ENCODE results near the gene CDR2L. TPM values are rescaled to one million over a fixed set of nuclear protein-coding genes. Genes with fewer than 3 reads are reported as not detected.
"Not testable (repeated sequence)": the region's sequence is repeated elsewhere in the genome, so short reads cannot be mapped to it uniquely, and the experiment has no call there.

CDR2L gene
- total RNA-seq, 1 donor from 2014 or later: 11.5 TPM

GRCh38 chr17:75003957-75004355, 16.5 kb downstream of the CDR2L start:
- intact Hi-C loops (cut with DNase I): no loop called here
- no peak for ATAC-seq
- no peak for DNase-seq (ENCODE audit: low spot score)

- DNase-seq (ENCODE audit: low spot score) (no peak), ATAC-seq (no peak)
- intact Hi-C loops (cut with DNase I): no loop called here
These were observed 16.9 kb downstream of the CDR2L start for GRCh38 chr17:75004371-75004770.

- DNase-seq (ENCODE audit: low spot score): no peak
- intact Hi-C loops (cut with DNase I): no loop called here
- no peak for ATAC-seq
These were observed 17.9 kb downstream of the CDR2L start for GRCh38 chr17:75005291-75005690.

- ATAC-seq; DNase-seq (ENCODE audit: low spot score); intact Hi-C loops (cut with DNase I): not testable (repeated sequence)
These were observed 18.7 kb downstream of the CDR2L start for GRCh38 chr17:75006084-75006483.

GRCh38 chr17:75006653-75007052, 19.2 kb downstream of the CDR2L start:
- intact Hi-C loops (cut with DNase I): no loop called here
- no peak for ATAC-seq

GRCh38 chr17:75008373-75008772, 20.9 kb downstream of the CDR2L start:
- ATAC-seq (no peak), DNase-seq (ENCODE audit: low spot score) (no peak)
- intact Hi-C loops (cut with DNase I): no loop called here

More at GRCh38 chr17:75006653-75007052, 19.2 kb downstream of the CDR2L start:
- no peak for DNase-seq (ENCODE audit: low spot score)

GRCh38 chr17:75009139-75009724, 21.8 kb downstream of the CDR2L start:
- intact Hi-C loops (cut with DNase I): no loop called here
- DNase-seq (ENCODE audit: low spot score): no peak

GRCh38 chr17:75010683-75011400, 23.4 kb downstream of the CDR2L start:
- intact Hi-C loops (cut with DNase I): loop anchor here (10.0 kb wide), 1 partner anchor 46 kb away; no protein-coding TSS in a partner anchor
- no peak for DNase-seq (ENCODE audit: low spot score)
- ATAC-seq: peak; percentile 47

More at GRCh38 chr17:75009139-75009724, 21.8 kb downstream of the CDR2L start:
- ATAC-seq: no peak

- intact Hi-C loops (cut with DNase I): loop anchor here (10.0 kb wide), 1 partner anchor 47 kb away; no protein-coding TSS in a partner anchor
- no peak for DNase-seq (ENCODE audit: low spot score)
- peak; percentile 84 for ATAC-seq
These were observed 24.1 kb downstream of the CDR2L start for GRCh38 chr17:75011401-75012095.

- intact Hi-C loops (cut with DNase I): loop anchor here (10.0 kb wide), 1 partner anchor 47 kb away; no protein-coding TSS in a partner anchor
- no peak for ATAC-seq
- no peak for DNase-seq (ENCODE audit: low spot score)
These were observed 24.6 kb downstream of the CDR2L start for GRCh38 chr17:75012096-75012345.

GRCh38 chr17:75012346-75013091, 25.1 kb downstream of the CDR2L start, which contains the start of gene MRPL58:
MRPL58 (plus strand) TSS chr17:75012670; CDS start chr17:75012687, 17 bp downstream.
- intact Hi-C loops (cut with DNase I): loop anchor here (10.0 kb wide), 1 partner anchor 48 kb away; no protein-coding TSS in a partner anchor
- ATAC-seq (peak; percentile 96), DNase-seq (ENCODE audit: low spot score) (peak; percentile 88)

- intact Hi-C loops (cut with DNase I): loop anchor here (10.0 kb wide), 1 partner anchor 48 kb away; no protein-coding TSS in a partner anchor
- ATAC-seq (no peak), DNase-seq (ENCODE audit: low spot score) (no peak)
These were observed 25.7 kb downstream of the CDR2L start for GRCh38 chr17:75013092-75013559.

- intact Hi-C loops (cut with DNase I): loop anchor here (10.0 kb wide), 1 partner anchor 54 kb away; no protein-coding TSS in a partner anchor
- ATAC-seq (no peak), DNase-seq (ENCODE audit: low spot score) (no peak)
These were observed 31.7 kb downstream of the CDR2L start for GRCh38 chr17:75019146-75019545.

- intact Hi-C loops (cut with DNase I): loop anchor here (10.0 kb wide), 1 partner anchor 55 kb away; no protein-coding TSS in a partner anchor
- no peak for ATAC-seq
- no peak for DNase-seq (ENCODE audit: low spot score)
These were observed 32.3 kb downstream of the CDR2L start for GRCh38 chr17:75019710-75020109.

- DNase-seq (ENCODE audit: low spot score): no peak
- intact Hi-C loops (cut with DNase I): no loop called here
These were observed 33.1 kb downstream of the CDR2L start for GRCh38 chr17:75020331-75021110.

GRCh38 chr17:75024686-75025397, 37.4 kb downstream of the CDR2L start:
- intact Hi-C loops (cut with DNase I): no loop called here
- no peak for DNase-seq (ENCODE audit: low spot score)
- ATAC-seq: no peak

More at GRCh38 chr17:75020331-75021110, 33.1 kb downstream of the CDR2L start:
- no peak for ATAC-seq

GRCh38 chr17:75025398-75025734, 37.9 kb downstream of the CDR2L start:
- intact Hi-C loops (cut with DNase I); DNase-seq (ENCODE audit: low spot score); ATAC-seq: not testable (repeated sequence)

Data from sciatic nerve (tissue), 2 donors.